ENCODE results near the gene AFP. TPM values are rescaled to one million over a fixed set of nuclear protein-coding genes. Genes with fewer than 3 reads are reported as not detected.

AFP gene
- total RNA-seq, 1 experiment from 2014 or later, result 4.9 TPM

DNA sequence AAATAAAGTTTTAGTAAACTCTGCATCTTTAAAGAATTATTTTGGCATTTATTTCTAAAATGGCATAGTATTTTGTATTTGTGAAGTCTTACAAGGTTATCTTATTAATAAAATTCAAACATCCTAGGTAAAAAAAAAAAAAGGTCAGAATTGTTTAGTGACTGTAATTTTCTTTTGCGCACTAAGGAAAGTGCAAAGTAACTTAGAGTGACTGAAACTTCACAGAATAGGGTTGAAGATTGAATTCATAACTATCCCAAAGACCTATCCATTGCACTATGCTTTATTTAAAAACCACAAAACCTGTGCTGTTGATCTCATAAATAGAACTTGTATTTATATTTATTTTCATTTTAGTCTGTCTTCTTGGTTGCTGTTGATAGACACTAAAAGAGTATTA, 31.6 kb upstream of the AFP start:
- Mint-ChIP-seq H3K4me1 (peaks cover 14 to 16% of the 10 kb centered on the region in 2 experiments), H3K36me3 (ENCODE audit: insufficient read depth in 1 of 3, low read depth in 3 of 3) (no peaks in the 10 kb centered on the region), H3K4me3 (no peak overlapping the region), H3K27ac (no peak overlapping the region), H3K27me3 (ENCODE audit: low read depth) (no peaks in the 10 kb centered on the region), H3K9me3 (no peaks in the 10 kb centered on the region)
- no peak overlapping the region for H2AK5ac ChIP-seq (ENCODE audit: insufficient read length, low read length)
- no peak overlapping the region for H2BK120ac ChIP-seq (ENCODE audit: low read depth, low read length, poor library complexity, severe bottlenecking)
- no peak overlapping the region for H3K18ac ChIP-seq (ENCODE audit: insufficient read length, low read depth, low read length)
- no peak overlapping the region for H3K56ac ChIP-seq (ENCODE audit: insufficient read length, low read depth, low read length)
- no peak overlapping the region for H3T11ph ChIP-seq (ENCODE audit: low read length)
- H2BK12ac ChIP-seq (ENCODE audit: insufficient read length, low read depth, low read length), result no peak overlapping the region
- H3K23ac ChIP-seq (ENCODE audit: insufficient read length, low read depth, low read length), result no peak overlapping the region
- H4K20me1 ChIP-seq (ENCODE audit: control insufficient read depth, insufficient read depth, insufficient read length), result no peaks in the 10 kb centered on the region
- H2BK20ac ChIP-seq (ENCODE audit: low read depth, low read length, poor library complexity, severe bottlenecking), result no peak overlapping the region
- no peak overlapping the region for H2AFZ ChIP-seq (ENCODE audit: low read length)
- H4K5ac ChIP-seq (ENCODE audit: insufficient read length, low read depth, low read length), result no peak overlapping the region
- no peaks in the 10 kb centered on the region for H3K27me3 ChIP-seq (ENCODE audit: insufficient read depth, low read length)
- no peaks in the 10 kb centered on the region for H3K79me1 ChIP-seq (ENCODE audit: insufficient read depth, low read depth, low read length, poor library complexity, severe bottlenecking)
- no peaks in the 10 kb centered on the region for H3K9me3 ChIP-seq (ENCODE audit: control insufficient read depth, low read depth, low read length)
- no peak overlapping the region for H4K8ac ChIP-seq (replicated peaks; ENCODE audit: insufficient read length, low read depth, low read length)
- H3K23me2 ChIP-seq (ENCODE audit: insufficient read length, low read depth, low read length, poor library complexity, severe bottlenecking), result no peaks in the 10 kb centered on the region
- H3K4ac ChIP-seq (ENCODE audit: low read depth, low read length), result no peak overlapping the region
- H3K14ac ChIP-seq (ENCODE audit: insufficient read depth, low read length), result no peak overlapping the region
- no peak overlapping the region for H2BK15ac ChIP-seq (ENCODE audit: low read depth, low read length)
- H3K79me2 ChIP-seq (ENCODE audit: insufficient read depth, low read length), result no peaks in the 10 kb centered on the region
- TF ChIP-seq, protein P1, sequence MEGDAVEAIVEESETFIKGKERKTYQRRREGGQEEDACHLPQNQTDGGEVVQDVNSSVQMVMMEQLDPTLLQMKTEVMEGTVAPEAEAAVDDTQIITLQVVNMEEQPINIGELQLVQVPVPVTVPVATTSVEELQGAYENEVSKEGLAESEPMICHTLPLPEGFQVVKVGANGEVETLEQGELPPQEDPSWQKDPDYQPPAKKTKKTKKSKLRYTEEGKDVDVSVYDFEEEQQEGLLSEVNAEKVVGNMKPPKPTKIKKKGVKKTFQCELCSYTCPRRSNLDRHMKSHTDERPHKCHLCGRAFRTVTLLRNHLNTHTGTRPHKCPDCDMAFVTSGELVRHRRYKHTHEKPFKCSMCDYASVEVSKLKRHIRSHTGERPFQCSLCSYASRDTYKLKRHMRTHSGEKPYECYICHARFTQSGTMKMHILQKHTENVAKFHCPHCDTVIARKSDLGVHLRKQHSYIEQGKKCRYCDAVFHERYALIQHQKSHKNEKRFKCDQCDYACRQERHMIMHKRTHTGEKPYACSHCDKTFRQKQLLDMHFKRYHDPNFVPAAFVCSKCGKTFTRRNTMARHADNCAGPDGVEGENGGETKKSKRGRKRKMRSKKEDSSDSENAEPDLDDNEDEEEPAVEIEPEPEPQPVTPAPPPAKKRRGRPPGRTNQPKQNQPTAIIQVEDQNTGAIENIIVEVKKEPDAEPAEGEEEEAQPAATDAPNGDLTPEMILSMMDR (conservative IDR thresholded peaks at IDR 0.05), result no peak
- no peak overlapping the region for H3K27ac ChIP-seq (ENCODE audit: insufficient read length, low read depth, low read length)
- no peak overlapping the region for H3K4me2 ChIP-seq (ENCODE audit: insufficient read depth, insufficient read length, low read length)
- no peak overlapping the region for H2BK5ac ChIP-seq (ENCODE audit: insufficient read length, low read length)
- no peak for DNase-seq
- H3K9ac ChIP-seq (ENCODE audit: extremely low read depth, insufficient read length, low read length), result no peak overlapping the region
- 0 out of 2 replicates have a peak, but pooled peaks cover 2% of the 10 kb centered on the region for H3K4me1 ChIP-seq (ENCODE audit: insufficient read depth, low read length)
- no peak overlapping the region for H4K91ac ChIP-seq (ENCODE audit: insufficient read length, low read depth, low read length)
- WGBS (ENCODE audit: extremely low coverage, insufficient read length, low lambda C conversion rate), result no CpG with 5 or more reads among the region's 1 CpG
